Esophagus muscularis mucosa (tissue), 4 donors: ENCODE measurements around the gene ZNF493. TPM values are rescaled to one million over a fixed set of nuclear protein-coding genes. Genes with fewer than 3 reads are reported as not detected.

ENCODE experiments used
- DNase-seq: peaks from one replicate; pipeline ENCODE4 v3.0.0-alpha.2; 2017; ENCODE audit errors: extremely low spot score
- H3K27ac ChIP-seq, 4 donors: fragments of 200-600 bp; sonication (generic); replicated peaks in 1 of 4; 1 replicate in 3 of 4; 2 replicates in 1 of 4; pipeline ENCODE4 v1.5.1; 2016 to 2019; ENCODE audit warnings: mild to moderate bottlenecking in 1 of 4
- H3K27me3 ChIP-seq, 4 donors: fragments of 200-600 bp; sonication (generic); one replicate each; pipeline versions ENCODE4 v1.5.1 to v1.6.0; 2016 to 2019
- H3K36me3 ChIP-seq, 4 donors: fragments of 200-600 bp; sonication (generic); one replicate each; pipeline ENCODE4 v1.5.1; 2016 to 2019
- H3K4me1 ChIP-seq, 4 donors: fragments of 200-600 bp; sonication (generic); one replicate each; pipeline ENCODE4 v1.5.1; 2016 to 2019
- H3K4me3 ChIP-seq, 4 donors: fragments of 200-600 bp; sonication (generic); 1 replicate in 2 of 4; 2 replicates in 2 of 4; pipeline ENCODE4 v1.5.1; 2016 to 2019; ENCODE audit warnings: mild to moderate bottlenecking in 4 of 4, moderate library complexity in 1 of 4
- H3K9me3 ChIP-seq, 4 donors: fragments of 200-600 bp; sonication (generic); 1 replicate in 3 of 4; 2 replicates in 1 of 4; pipeline ENCODE4 v1.5.1; 2016 to 2019
- EP300 ChIP-seq: sonication (generic); formaldehyde crosslinking; IDR thresholded peaks from one replicate; pipeline ENCODE4 v1.6.1; 2017; ENCODE audit warnings: antibody characterized with exemption
- POLR2A ChIP-seq: fragments of 450-650 bp; IDR thresholded peaks from one replicate; pipeline ENCODE4 v1.6.1; 2017; ENCODE audit warnings: antibody characterized with exemption, moderate library complexity, mild to moderate bottlenecking, low read depth
- POLR2AphosphoS5 ChIP-seq, 2 donors: sonication (generic); formaldehyde crosslinking; IDR thresholded peaks; one replicate each; pipeline ENCODE4 v1.6.1; 2017; ENCODE audit warnings: antibody characterized with exemption in 2 of 2
- WGBS: methylation state at CpG from one replicate; pipeline ENCODE4 v1.1.5; 2018; 5-methylcytosine and 5-hydroxymethylcytosine counted together
- intact Hi-C: fragments of 100-400 bp; cut with DNase I; formaldehyde crosslinking; loops from one replicate; pipeline ENCODE4 v1.15.1; 2023
- total RNA-seq, 4 donors: library from RNA; depleted of rRNA; stranded (reverse); fragments of >200 nt; gene quantifications; one replicate each; pipeline versions ENCODE4 v1.1.0 to v1.2.1, GENCODE V29; 2016
- TF ChIP-seq, protein P1 (sequence below), 3 experiments: fragments of 200-600 bp in 2 of 3; fragments of 450-650 bp in 1 of 3; sonication (generic) in 2 of 3; IDR thresholded peaks; one replicate each; pipeline ENCODE4 v1.5.1; 2017 to 2019; ENCODE audit warnings: antibody characterized with exemption in 3 of 3, mild to moderate bottlenecking in 2 of 3, moderate library complexity in 1 of 3

The ZNF493 gene
- total RNA-seq, 4 donors from 2014 or later, result 12.1 to 29.1 (median 19.1) TPM

DNA sequence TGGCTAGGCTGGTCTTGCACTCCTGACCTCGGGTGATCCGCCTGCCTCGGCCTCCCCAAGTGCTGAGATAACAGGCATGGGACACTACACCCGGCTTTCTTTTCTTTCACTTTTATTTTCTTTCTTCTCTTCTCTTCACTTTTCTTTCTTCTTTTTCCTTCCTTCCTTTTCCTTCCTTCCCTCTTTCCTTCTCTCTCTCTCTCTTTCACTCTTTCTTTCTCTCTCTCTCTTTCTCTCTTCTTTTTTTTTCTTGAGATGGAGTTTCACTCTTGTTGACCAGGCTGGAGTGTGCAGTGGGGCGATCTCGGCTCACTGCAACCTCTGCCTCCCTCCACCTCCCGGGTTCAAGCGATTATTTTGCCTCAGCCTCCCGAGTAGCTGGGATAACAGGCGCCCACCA is 812 bp upstream of the ZNF493 start:
- intact Hi-C loops, result loop anchor here (2.0 kb wide), 2 partner anchors 37 to 67 kb away; partner anchors contain the start of genes ZNF708 and ZNF738
- peaks cover 0 to 16% (median 2%) of the 10 kb centered on the region in 4 donors for H3K36me3 ChIP-seq
- no peaks in the 10 kb centered on the region for H3K9me3 ChIP-seq
- H3K27me3 ChIP-seq, result no peaks in the 10 kb centered on the region
- 87% methylated on average over 10 of the region's 10 CpGs for WGBS
- no peak for DNase-seq
- H3K27ac ChIP-seq, result peak overlapping the region in 1 of 4 donors; percentile 85
- no peak for TF ChIP-seq POLR2A
- no peak for TF ChIP-seq EP300
- TF ChIP-seq, protein P1, sequence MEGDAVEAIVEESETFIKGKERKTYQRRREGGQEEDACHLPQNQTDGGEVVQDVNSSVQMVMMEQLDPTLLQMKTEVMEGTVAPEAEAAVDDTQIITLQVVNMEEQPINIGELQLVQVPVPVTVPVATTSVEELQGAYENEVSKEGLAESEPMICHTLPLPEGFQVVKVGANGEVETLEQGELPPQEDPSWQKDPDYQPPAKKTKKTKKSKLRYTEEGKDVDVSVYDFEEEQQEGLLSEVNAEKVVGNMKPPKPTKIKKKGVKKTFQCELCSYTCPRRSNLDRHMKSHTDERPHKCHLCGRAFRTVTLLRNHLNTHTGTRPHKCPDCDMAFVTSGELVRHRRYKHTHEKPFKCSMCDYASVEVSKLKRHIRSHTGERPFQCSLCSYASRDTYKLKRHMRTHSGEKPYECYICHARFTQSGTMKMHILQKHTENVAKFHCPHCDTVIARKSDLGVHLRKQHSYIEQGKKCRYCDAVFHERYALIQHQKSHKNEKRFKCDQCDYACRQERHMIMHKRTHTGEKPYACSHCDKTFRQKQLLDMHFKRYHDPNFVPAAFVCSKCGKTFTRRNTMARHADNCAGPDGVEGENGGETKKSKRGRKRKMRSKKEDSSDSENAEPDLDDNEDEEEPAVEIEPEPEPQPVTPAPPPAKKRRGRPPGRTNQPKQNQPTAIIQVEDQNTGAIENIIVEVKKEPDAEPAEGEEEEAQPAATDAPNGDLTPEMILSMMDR (IDR thresholded peaks at IDR 0.05), result no peak
- H3K4me3 ChIP-seq, result no peak overlapping the region
- peaks cover 11 to 40% (median 34%) of the 10 kb centered on the region in 4 donors for H3K4me1 ChIP-seq

GRCh38 chr19:21398851-21399250 is 1.9 kb downstream of the ZNF493 start:
- H3K27me3 ChIP-seq, result no peaks in the 10 kb centered on the region
- H3K4me1 ChIP-seq, result peaks cover 18 to 57% (median 49%) of the 10 kb centered on the region in 4 donors
- no peak overlapping the region for H3K27ac ChIP-seq
- WGBS, result 94% methylated on average over 5 of the region's 5 CpGs
- H3K9me3 ChIP-seq, result no peaks in the 10 kb centered on the region
- H3K36me3 ChIP-seq, result peaks cover 0 to 16% (median 2%) of the 10 kb centered on the region in 4 donors
- no peak for DNase-seq
- no peak overlapping the region for H3K4me3 ChIP-seq
- TF ChIP-seq, protein P1 (IDR thresholded peaks at IDR 0.05), result no peak
- TF ChIP-seq EP300 (no peak), POLR2AphosphoS5 (IDR thresholded peaks at IDR 0.05) (no peak), POLR2A (no peak)
- intact Hi-C loops, result no loop called here

GRCh38 chr19:21402303-21402985 is 5.5 kb downstream of the ZNF493 start:
- intact Hi-C loops, result no loop called here
- Histone ChIP-seq H3K4me1 (peaks cover 15 to 52% (median 44%) of the 10 kb centered on the region in 4 donors), H3K9me3 (no peaks in the 10 kb centered on the region), H3K4me3 (no peak overlapping the region), H3K27me3 (no peaks in the 10 kb centered on the region), H3K36me3 (peaks cover 0 to 34% (median 19%) of the 10 kb centered on the region in 4 donors), H3K27ac (no peak overlapping the region)
- DNase-seq, result no peak
- WGBS, result 78% methylated on average over 1 of the region's 1 CpG
- no peak for TF ChIP-seq POLR2A
- TF ChIP-seq, protein P1 (IDR thresholded peaks at IDR 0.05), result no peak
- TF ChIP-seq EP300, result no peak
- no peak for TF ChIP-seq POLR2AphosphoS5 (IDR thresholded peaks at IDR 0.05)

- peaks cover 24 to 85% (median 71%) of the 10 kb centered on the region in 4 donors for H3K36me3 ChIP-seq
- no peak for DNase-seq
- TF ChIP-seq EP300, result no peak
- TF ChIP-seq, protein P1 (IDR thresholded peaks at IDR 0.05), result no peak
- TF ChIP-seq POLR2A, result no peak
- no peak for TF ChIP-seq POLR2AphosphoS5 (IDR thresholded peaks at IDR 0.05)
- WGBS, result 87% methylated on average over 1 of the region's 1 CpG
- intact Hi-C loops, result no loop called here
- H3K4me1 ChIP-seq, result no peaks in the 10 kb centered on the region
- no peak overlapping the region for H3K27ac ChIP-seq
- no peak overlapping the region for H3K4me3 ChIP-seq
- H3K27me3 ChIP-seq, result no peaks in the 10 kb centered on the region
- H3K9me3 ChIP-seq, result no peaks in the 10 kb centered on the region
Observed at GRCh38 chr19:21410166-21410565, 13.2 kb downstream of the ZNF493 start.
